H1 (cell line): ENCODE results near the gene PRMT1. TPM values are rescaled to one million over a fixed set of nuclear protein-coding genes. Genes with fewer than 3 reads are reported as not detected.

Experiments used
- CTCF ChIA-PET: fragments of 300-600 bp; sonication (Branson Sonifier 250); formaldehyde crosslinking; loops from one replicate; lab custom pipeline; 2021; ENCODE audit not compliant: partially characterized antibody; lab: Charles Lee
- POLR2A ChIA-PET: fragments of 300-600 bp; sonication (Branson Sonifier 250); formaldehyde crosslinking; loops from one replicate; lab custom pipeline; 2021; ENCODE audit warnings: inconsistent platforms; ENCODE audit not compliant: partially characterized antibody; lab: Charles Lee
- DNase-seq, 2 experiments: peaks; one replicate each; pipeline versions ENCODE4 v3.0.0 to v3.0.0-alpha.2; 2010 to 2022; ENCODE audit warnings: low spot score in 2 of 2, low read depth in 1 of 2, mixed read lengths in 1 of 2
- FAIRE-seq: peaks from 2 replicates; lab custom pipeline; 2011; peaks lifted over from hg19 to GRCh38; lab: Jason Lieb, UNC
- H2AFZ ChIP-seq: 2 replicates; pipeline ENCODE4 v1.8.1; 2012; ENCODE audit warnings: low read length, inconsistent platforms
- H2AK5ac ChIP-seq: 2 replicates; pipeline ENCODE4 v1.6.1; 2013; ENCODE audit warnings: low read depth, low read length
- H2BK120ac ChIP-seq: replicated peaks from 2 replicates; pipeline ENCODE3; 2013; ENCODE audit warnings: low read depth, low read length, inconsistent platforms
- H2BK12ac ChIP-seq: 2 replicates; pipeline ENCODE4 v1.6.1; 2013; ENCODE audit warnings: low read depth, low read length
- H2BK15ac ChIP-seq: 2 replicates; pipeline ENCODE4 v1.6.1; 2013; ENCODE audit warnings: low read length
- H2BK20ac ChIP-seq: 2 replicates; pipeline ENCODE4 v1.6.1; 2013; ENCODE audit warnings: low read length
- H2BK5ac ChIP-seq: 2 replicates; pipeline ENCODE4 v1.6.1; 2013; ENCODE audit warnings: low read depth, low read length
- H3K14ac ChIP-seq: 2 replicates; pipeline ENCODE4 v1.6.1; 2013; ENCODE audit warnings: inconsistent platforms; ENCODE audit not compliant: insufficient read length
- H3K18ac ChIP-seq: 2 replicates; pipeline ENCODE4 v1.6.1; 2013; ENCODE audit warnings: low read length; ENCODE audit errors: extremely low read depth
- H3K23ac ChIP-seq: 2 replicates; pipeline ENCODE4 v1.6.1; 2013; ENCODE audit warnings: inconsistent platforms; ENCODE audit not compliant: insufficient read length
- H3K23me2 ChIP-seq: 2 replicates; pipeline ENCODE4 v1.6.1; 2013; ENCODE audit warnings: low read depth, low read length
- H3K27ac ChIP-seq: 2 replicates; pipeline ENCODE4 v1.6.1; 2011; ENCODE audit warnings: low read depth, low read length, inconsistent platforms
- H3K27me3 ChIP-seq, 4 experiments: replicated peaks in 1 of 4; 1 replicate in 1 of 4; 2 replicates in 3 of 4; pipeline versions ENCODE4 v1.6.1 to v1.8.1; 2011 to 2013; ENCODE audit warnings: low read length in 3 of 4, mild to moderate bottlenecking in 3 of 4, inconsistent platforms in 2 of 4, mixed read lengths in 2 of 4, moderate library complexity in 1 of 4; ENCODE audit not compliant: control insufficient read depth in 3 of 4, insufficient read depth in 3 of 4; ENCODE audit errors: extremely low read depth in 1 of 4
- H3K36me3 ChIP-seq, 4 experiments: 2 replicates each; pipeline versions ENCODE4 v1.6.1 to v1.8.1; 2011 to 2013; ENCODE audit warnings: mild to moderate bottlenecking in 4 of 4, low read length in 3 of 4, moderate library complexity in 2 of 4, control low read depth in 1 of 4, inconsistent platforms in 1 of 4; ENCODE audit not compliant: insufficient read depth in 4 of 4, control insufficient read depth in 2 of 4
- H3K4ac ChIP-seq: replicated peaks from 2 replicates; pipeline ENCODE3; 2013; ENCODE audit warnings: low read length, low read depth, mixed read lengths, inconsistent platforms; ENCODE audit not compliant: insufficient read length
- H3K4me1 ChIP-seq, 4 experiments: replicated peaks in 1 of 4; 1 replicate in 1 of 4; 2 replicates in 3 of 4; pipeline versions ENCODE4 v1.6.1 to v1.8.1; 2011 to 2013; ENCODE audit warnings: low read length in 3 of 4, inconsistent platforms in 2 of 4, mixed read lengths in 1 of 4; ENCODE audit not compliant: insufficient read depth in 4 of 4, control insufficient read depth in 3 of 4
- H3K4me2 ChIP-seq, 2 experiments: 2 replicates each; pipeline versions ENCODE4 v1.6.1 to v1.8.1; 2011 to 2013; ENCODE audit warnings: low read depth in 2 of 2, low read length in 2 of 2, control low read depth in 1 of 2, inconsistent platforms in 1 of 2, mild to moderate bottlenecking in 1 of 2; ENCODE audit not compliant: insufficient read depth in 1 of 2
- H3K4me3 ChIP-seq, 4 experiments: fragments of 200-600, 300-600 bp in 1 of 4; sonication (generic), shearing (Covaris generic), sonication (Bioruptor Twin) in 1 of 4; 2 replicates each; pipeline versions ENCODE4 v1.5.1 to v1.8.1; 2011 to 2016; ENCODE audit warnings: low read length in 4 of 4, low read depth in 3 of 4, control low read depth in 2 of 4, inconsistent platforms in 2 of 4, mild to moderate bottlenecking in 2 of 4, mixed read lengths in 1 of 4, moderate library complexity in 1 of 4; ENCODE audit not compliant: insufficient read depth in 2 of 4; ENCODE audit errors: extremely low read depth in 1 of 4
- H3K56ac ChIP-seq: replicated peaks from 2 replicates; pipeline ENCODE3; 2013; ENCODE audit warnings: low read depth, mild to moderate bottlenecking, mixed read lengths, low read length, inconsistent platforms; ENCODE audit not compliant: insufficient read length
- H3K79me1 ChIP-seq: 2 replicates; pipeline ENCODE4 v1.6.1; 2013; ENCODE audit warnings: low read depth, low read length, control low read depth
- H3K79me2 ChIP-seq, 2 experiments: 2 replicates each; pipeline versions ENCODE4 v1.6.1 to v1.8.1; 2012 to 2013; ENCODE audit warnings: low read length in 2 of 2, mild to moderate bottlenecking in 2 of 2, inconsistent platforms in 1 of 2; ENCODE audit not compliant: insufficient read depth in 2 of 2, control insufficient read depth in 1 of 2
- H3K9ac ChIP-seq, 4 experiments: replicated peaks in 1 of 4; 1 replicate in 1 of 4; 2 replicates in 3 of 4; pipeline versions ENCODE4 v1.6.1 to v1.8.1; 2011 to 2013; ENCODE audit warnings: low read depth in 3 of 4, low read length in 3 of 4, control low read depth in 2 of 4, mild to moderate bottlenecking in 2 of 4, moderate library complexity in 2 of 4, inconsistent platforms in 1 of 4; ENCODE audit errors: extremely low read depth in 1 of 4
- H3K9me3 ChIP-seq, 2 experiments: 2 replicates each; pipeline versions ENCODE4 v1.6.1 to v1.8.1; 2012 to 2013; ENCODE audit warnings: mild to moderate bottlenecking in 2 of 2, moderate library complexity in 2 of 2, control low read depth in 1 of 2, inconsistent platforms in 1 of 2, low read depth in 1 of 2, low read length in 1 of 2, mixed read lengths in 1 of 2; ENCODE audit not compliant: insufficient read depth in 2 of 2
- H4K20me1 ChIP-seq, 2 experiments: replicated peaks in 1 of 2; 2 replicates each; pipeline versions ENCODE3 to v1.8.1; 2011 to 2013; ENCODE audit warnings: inconsistent platforms in 2 of 2, low read length in 2 of 2, mild to moderate bottlenecking in 1 of 2; ENCODE audit not compliant: insufficient read depth in 2 of 2, control insufficient read depth in 1 of 2
- H4K5ac ChIP-seq: 2 replicates; pipeline ENCODE4 v1.6.1; 2013; ENCODE audit warnings: low read length, low read depth, mixed read lengths, inconsistent platforms; ENCODE audit not compliant: insufficient read length
- H4K8ac ChIP-seq: 2 replicates; pipeline ENCODE4 v1.8.0; 2013; ENCODE audit warnings: mild to moderate bottlenecking, moderate library complexity, low read length, inconsistent platforms; ENCODE audit not compliant: insufficient read depth; ENCODE audit errors: extremely low read depth
- H4K91ac ChIP-seq: replicated peaks from 2 replicates; pipeline ENCODE3; 2013; ENCODE audit warnings: low read length, mixed read lengths, inconsistent platforms; ENCODE audit not compliant: insufficient read length
- NRF1 ChIP-seq: IDR thresholded peaks from 2 replicates; pipeline ENCODE4 v1.6.1; 2011; ENCODE audit warnings: mild to moderate bottlenecking, low read depth, low read length, improper control_type of control experiment
- POLR2AphosphoS5 ChIP-seq: IDR thresholded peaks from 2 replicates; pipeline ENCODE4 v1.6.1; 2011; ENCODE audit warnings: low read depth, low read length
- WGBS, 2 experiments: shearing (Covaris generic) in 1 of 2; methylation state at CpG; one replicate each; pipeline versions ENCODE4 v1.1.6 to v1.1.7; 2013 to 2015; ENCODE audit warnings: low lambda C conversion rate in 2 of 2, mixed read lengths in 2 of 2, inconsistent platforms in 1 of 2, low coverage in 1 of 2, missing lambda C conversion rate in 1 of 2; ENCODE audit not compliant: insufficient replicate concordance in 2 of 2, insufficient coverage in 1 of 2, insufficient read length in 1 of 2; ENCODE audit errors: extremely low coverage in 1 of 2, missing lambda C conversion rate in 1 of 2; 5-methylcytosine and 5-hydroxymethylcytosine counted together
- polyA plus RNA-seq, 7 experiments: library from polyadenylated mRNA; depleted of rRNA in 3 of 7; stranded (reverse) in 5 of 7; unstranded in 2 of 7; fragments of >200 nt in 5 of 7; fragments of 200-250 nt in 2 of 7; gene quantifications; 1 replicate in 5 of 7; 2 replicates in 1 of 7; 4 replicates in 1 of 7; pipeline versions ENCODE4 v1.2.1 to v1.2.3, GENCODE V29; 2011 to 2013; ENCODE audit warnings: missing spikeins in 2 of 7, mixed read lengths in 2 of 7
- total RNA-seq: library from RNA; stranded (reverse); fragmentation: NEBNext Ultra II Directional; extraction: Animal tissue kit (Norgen Biotek cat#: 25700); gene quantifications from 2 replicates; pipeline ENCODE4 v1.2.1, GENCODE V29; 2021

PRMT1 gene
- total and polyA plus RNA-seq, 2 of the 8 experiments (the other 6 are each of a cell fraction or from before 2014, with no cell fraction given) = 561 to 1,215 TPM

- Histone ChIP-seq H3K23ac (no peak overlapping the region), H3K23me2 (peaks cover 4% of the 10 kb centered on the region), H3K79me2 (peaks cover 17 to 56% of the 10 kb centered on the region in 2 experiments), H3K27me3 (no peaks in the 10 kb centered on the region), H2AK5ac (no peak overlapping the region), H4K20me1 (peaks cover 37 to 53% of the 10 kb centered on the region in 2 experiments), H3K4me3 (no peak overlapping the region), H3K4me2 (no peak overlapping the region), H2BK15ac (no peak overlapping the region), H3K9ac (no peak overlapping the region), H4K91ac (no peak overlapping the region), H2BK20ac (no peak overlapping the region), H2BK5ac (no peak overlapping the region), H4K5ac (no peak overlapping the region), H3K4ac (no peak overlapping the region), H3K79me1 (peaks cover 16% of the 10 kb centered on the region), H4K8ac (peak overlapping the region; percentile 69; the same call in 1 of the 2 replicates), H3K27ac (no peak overlapping the region), H3K18ac (no peak overlapping the region), H3K4me1 (peaks cover 2 to 17% (median 12%) of the 10 kb centered on the region in 4 experiments), H2BK120ac (no peak overlapping the region), H2AFZ (no peak overlapping the region), H3K9me3 (no peaks in the 10 kb centered on the region), H3K36me3 (peaks cover 26 to 50% (median 42%) of the 10 kb centered on the region in 4 experiments), H2BK12ac (no peak overlapping the region), H3K14ac (no peak overlapping the region), H3K56ac (peak overlapping the region; percentile 32)
- FAIRE-seq (no peak), DNase-seq (no peak)
- ChIA-PET POLR2A (interaction anchor here (0.6 to 8.3 kb wide), 7 partner anchors 8 to 111 kb away, joined by 3 to 168 read pairs (median 4); partner anchors contain the start of genes ADM5, CPT1C and RRAS), CTCF (interaction anchor here (1.1 to 3.2 kb wide), 7 partner anchors 10 to 175 kb away, joined by 3 to 23 read pairs (median 3); partner anchors contain the start of genes BCL2L12 and IRF3)
- WGBS, 2 experiments = 94% methylated on average over 19 of the region's 19 CpGs; no CpG with 5 or more reads in 1 of the 2 experiments
- peak; percentile 26; the same call in 1 of the 2 replicates for TF ChIP-seq POLR2AphosphoS5
- TF ChIP-seq NRF1 = no peak
Measured at GRCh38 chr19:49681830-49682229, 4.8 kb downstream of the PRMT1 start.
